ENCODE data around the gene CDC14A.

DNA sequence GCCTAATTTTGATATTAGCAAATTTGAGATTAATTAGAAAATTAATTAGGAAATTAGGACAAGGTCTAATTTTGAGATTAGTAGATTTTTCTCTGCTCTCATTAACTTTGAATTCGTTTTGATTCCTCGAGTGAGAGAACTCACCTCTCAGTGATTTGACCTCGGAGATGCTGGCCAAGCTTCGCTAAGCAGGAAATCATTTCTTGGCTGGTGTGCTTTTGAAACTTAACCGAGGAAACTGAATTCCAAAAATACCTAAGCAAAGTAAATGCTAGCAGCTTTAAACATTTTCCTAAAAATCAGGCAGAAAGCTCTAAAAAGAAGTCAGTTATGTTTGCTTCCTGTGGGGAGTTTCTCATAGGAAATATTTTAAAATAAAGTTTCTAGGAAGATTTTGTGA is 34.9 kb downstream of the CDC14A start:
- TF ChIP-seq, protein P1, sequence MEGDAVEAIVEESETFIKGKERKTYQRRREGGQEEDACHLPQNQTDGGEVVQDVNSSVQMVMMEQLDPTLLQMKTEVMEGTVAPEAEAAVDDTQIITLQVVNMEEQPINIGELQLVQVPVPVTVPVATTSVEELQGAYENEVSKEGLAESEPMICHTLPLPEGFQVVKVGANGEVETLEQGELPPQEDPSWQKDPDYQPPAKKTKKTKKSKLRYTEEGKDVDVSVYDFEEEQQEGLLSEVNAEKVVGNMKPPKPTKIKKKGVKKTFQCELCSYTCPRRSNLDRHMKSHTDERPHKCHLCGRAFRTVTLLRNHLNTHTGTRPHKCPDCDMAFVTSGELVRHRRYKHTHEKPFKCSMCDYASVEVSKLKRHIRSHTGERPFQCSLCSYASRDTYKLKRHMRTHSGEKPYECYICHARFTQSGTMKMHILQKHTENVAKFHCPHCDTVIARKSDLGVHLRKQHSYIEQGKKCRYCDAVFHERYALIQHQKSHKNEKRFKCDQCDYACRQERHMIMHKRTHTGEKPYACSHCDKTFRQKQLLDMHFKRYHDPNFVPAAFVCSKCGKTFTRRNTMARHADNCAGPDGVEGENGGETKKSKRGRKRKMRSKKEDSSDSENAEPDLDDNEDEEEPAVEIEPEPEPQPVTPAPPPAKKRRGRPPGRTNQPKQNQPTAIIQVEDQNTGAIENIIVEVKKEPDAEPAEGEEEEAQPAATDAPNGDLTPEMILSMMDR (conservative IDR thresholded peaks at IDR 0.05; ENCODE audit: low read depth, low read length), result no peak
- no peak for TF ChIP-seq EZH2 (IDR thresholded peaks at IDR 0.05; ENCODE audit: borderline replicate concordance, low read depth, low read length, poor library complexity, severe bottlenecking)
